Common myeloid progenitor, CD34-positive (primary cell): ENCODE results near the gene PIK3AP1.

Experiments
- CTCF ChIA-PET: fragments of 350-600 bp; sonication (Branson Sonifier 250); formaldehyde crosslinking; loops from one replicate; lab custom pipeline; 2021; ENCODE audit warnings: antibody characterized with exemption; lab: Charles Lee
- POLR2A ChIA-PET: fragments of 350-600 bp; sonication (Branson Sonifier 250); formaldehyde crosslinking; loops from one replicate; lab custom pipeline; 2021; ENCODE audit warnings: antibody characterized with exemption; lab: Charles Lee
- DNase-seq, 3 donors: peaks; one replicate each; pipeline versions ENCODE4 v3.0.0 to v3.0.0-alpha.2; 2013
- H3K27ac ChIP-seq, 2 experiments: 1 replicate in 1 of 2; 2 replicates in 1 of 2; pipeline ENCODE4 v1.7.0; 2013; ENCODE audit warnings: inconsistent platforms in 2 of 2, low read length in 2 of 2, mild to moderate bottlenecking in 2 of 2, low read depth in 1 of 2, moderate library complexity in 1 of 2; ENCODE audit not compliant: severe bottlenecking in 2 of 2, insufficient read depth in 1 of 2, poor library complexity in 1 of 2
- H3K27me3 ChIP-seq, 5 experiments: replicated peaks in 2 of 5; 1 replicate in 3 of 5; 2 replicates in 2 of 5; pipeline versions ENCODE4 v1.6.1 to v1.7.0; 2013; ENCODE audit warnings: low read length in 4 of 5, mild to moderate bottlenecking in 2 of 5, moderate library complexity in 2 of 5, inconsistent platforms in 1 of 5; ENCODE audit not compliant: insufficient read depth in 5 of 5, control insufficient read depth in 4 of 5
- H3K36me3 ChIP-seq, 4 experiments: 1 replicate in 2 of 4; 2 replicates in 2 of 4; pipeline versions ENCODE4 v1.6.1 to v1.7.0; 2013; ENCODE audit warnings: low read length in 3 of 4, control low read depth in 1 of 4, mild to moderate bottlenecking in 1 of 4; ENCODE audit not compliant: control insufficient read depth in 4 of 4, insufficient read depth in 4 of 4
- H3K4me1 ChIP-seq, 4 experiments: 1 replicate in 3 of 4; 2 replicates in 1 of 4; pipeline versions ENCODE4 v1.6.1 to v1.7.1; 2013; ENCODE audit warnings: low read length in 3 of 4, mild to moderate bottlenecking in 3 of 4, control low read depth in 1 of 4, inconsistent platforms in 1 of 4, moderate library complexity in 1 of 4; ENCODE audit not compliant: control insufficient read depth in 4 of 4, insufficient read depth in 4 of 4; ENCODE audit errors: control extremely low read depth in 1 of 4
- H3K4me3 ChIP-seq, 7 experiments: 1 replicate in 4 of 7; 2 replicates in 3 of 7; pipeline versions ENCODE4 v1.5.1 to v1.7.0; 2013; ENCODE audit warnings: mild to moderate bottlenecking in 7 of 7, low read length in 6 of 7, moderate library complexity in 6 of 7, inconsistent platforms in 2 of 7, low read depth in 2 of 7, control low read depth in 1 of 7; ENCODE audit not compliant: insufficient read depth in 4 of 7, control insufficient read depth in 1 of 7; ENCODE audit errors: extremely low read depth in 1 of 7
- H3K9me3 ChIP-seq, 5 experiments: 1 replicate in 4 of 5; 2 replicates in 1 of 5; pipeline versions ENCODE4 v1.6.1 to v1.7.1; 2013; ENCODE audit warnings: low read length in 4 of 5, mild to moderate bottlenecking in 2 of 5, inconsistent platforms in 1 of 5, low read depth in 1 of 5, moderate library complexity in 1 of 5; ENCODE audit not compliant: control insufficient read depth in 4 of 5, insufficient read depth in 2 of 5; ENCODE audit errors: control extremely low read depth in 1 of 5
- WGBS: methylation state at CpG from one replicate; pipeline ENCODE4 v1.1.5; 2013; ENCODE audit not compliant: insufficient coverage; 5-methylcytosine and 5-hydroxymethylcytosine counted together

The PIK3AP1 gene

DNA sequence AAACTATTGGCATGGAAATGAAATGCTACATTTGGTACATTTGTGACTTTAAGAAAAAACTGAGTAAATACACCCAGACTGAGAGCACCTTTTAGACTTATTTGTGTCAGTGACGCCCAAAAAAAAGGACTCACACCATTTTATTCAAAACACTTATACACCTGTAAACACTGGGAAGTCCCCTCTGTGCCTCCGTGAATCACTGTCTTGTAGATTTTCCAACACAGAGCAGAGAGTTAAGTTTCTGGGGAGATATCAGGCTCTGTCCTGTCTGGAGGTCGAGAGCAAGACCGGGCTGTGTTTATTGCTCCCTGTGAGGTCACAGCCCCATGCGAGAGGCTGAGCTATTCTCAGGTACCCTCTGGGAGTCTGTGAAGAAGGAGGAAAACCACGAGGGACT lies 72.8 kb downstream of the PIK3AP1 start:
- Histone ChIP-seq H3K27me3 (no peaks in the 10 kb centered on the region), H3K4me3 (no peak overlapping the region), H3K27ac (no peak overlapping the region), H3K36me3 (peaks cover 13 to 69% (median 38%) of the 10 kb centered on the region in 4 experiments), H3K9me3 (no peaks in the 10 kb centered on the region), H3K4me1 (peaks cover 8 to 43% (median 22%) of the 10 kb centered on the region in 4 experiments)
- DNase-seq, result no peak
- WGBS, result 79% methylated on average over 5 of the region's 6 CpGs
- ChIA-PET CTCF (interaction anchor here (0.5 to 2.3 kb wide), 4 partner anchors 57 to 563 kb away, joined by 3 to 7 read pairs (median 4); no protein-coding TSS in a partner anchor), POLR2A (no interaction called here)

DNA sequence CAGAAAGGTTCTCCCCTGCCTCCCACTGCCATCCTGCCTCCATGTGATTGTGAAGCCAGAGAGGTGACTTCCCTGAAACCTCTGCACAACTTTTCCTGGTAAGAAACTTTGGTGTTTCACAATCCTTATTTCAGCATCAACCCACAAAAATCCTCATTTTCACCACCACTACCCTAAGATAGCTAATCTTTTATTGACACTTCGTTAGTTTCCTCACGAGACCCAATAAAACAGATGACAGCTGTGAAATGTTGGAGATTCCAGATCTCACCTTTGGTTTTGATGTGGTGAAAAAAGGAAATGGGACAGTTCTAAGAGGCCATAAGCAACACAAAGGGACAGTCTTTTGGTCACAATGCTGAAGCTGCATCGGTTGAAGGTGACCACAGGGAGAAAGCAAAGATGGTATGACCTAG lies 73.6 kb downstream of the PIK3AP1 start:
- Histone ChIP-seq H3K4me3 (no peak overlapping the region), H3K4me1 (peaks cover 7 to 40% (median 16%) of the 10 kb centered on the region in 4 experiments), H3K36me3 (peaks cover 13 to 70% (median 38%) of the 10 kb centered on the region in 4 experiments), H3K27ac (no peak overlapping the region), H3K27me3 (no peaks in the 10 kb centered on the region), H3K9me3 (no peaks in the 10 kb centered on the region)
- 80% methylated on average over 1 of the region's 3 CpGs for WGBS
- DNase-seq, result no peak
- POLR2A ChIA-PET, result no interaction called here
- CTCF ChIA-PET, result interaction anchor here (0.5 to 2.3 kb wide), 7 partner anchors 10 to 564 kb away, joined by 3 to 7 read pairs (median 4); partner anchors contain the start of gene PIK3AP1

DNA sequence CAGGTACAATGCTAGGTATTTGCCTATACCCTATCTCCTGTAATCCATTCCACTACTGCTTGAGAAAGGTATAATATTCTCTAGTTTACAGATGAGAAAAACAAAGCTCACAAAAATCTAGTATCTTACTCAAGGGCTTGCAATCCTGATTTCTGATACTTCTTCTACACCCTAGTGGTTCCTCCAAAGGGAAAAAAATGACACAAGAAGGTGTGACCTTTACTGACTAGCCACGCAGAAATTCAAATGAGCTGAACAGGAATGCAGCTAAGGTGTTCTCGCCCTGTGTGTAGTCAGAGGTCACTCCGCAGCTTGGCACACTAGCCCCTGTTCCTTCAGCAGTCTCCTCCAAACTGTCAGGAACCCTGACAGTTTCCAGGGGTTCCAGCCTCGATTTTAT lies 74.0 kb downstream of the PIK3AP1 start:
- WGBS, result 96% methylated on average over 3 of the region's 4 CpGs
- CTCF ChIA-PET, result interaction anchor here (0.9 to 2.3 kb wide), 6 partner anchors 10 to 74 kb away, joined by 3 to 7 read pairs (median 4); partner anchors contain the start of gene PIK3AP1
- no peaks in the 10 kb centered on the region for H3K9me3 ChIP-seq
- no peak overlapping the region for H3K27ac ChIP-seq
- peaks cover 3 to 36% (median 11%) of the 10 kb centered on the region in 4 experiments for H3K4me1 ChIP-seq
- H3K36me3 ChIP-seq, result peaks cover 13 to 72% (median 39%) of the 10 kb centered on the region in 4 experiments
- no peak for DNase-seq
- POLR2A ChIA-PET, result no interaction called here
- H3K4me3 ChIP-seq, result no peak overlapping the region
- no peaks in the 10 kb centered on the region for H3K27me3 ChIP-seq

DNA sequence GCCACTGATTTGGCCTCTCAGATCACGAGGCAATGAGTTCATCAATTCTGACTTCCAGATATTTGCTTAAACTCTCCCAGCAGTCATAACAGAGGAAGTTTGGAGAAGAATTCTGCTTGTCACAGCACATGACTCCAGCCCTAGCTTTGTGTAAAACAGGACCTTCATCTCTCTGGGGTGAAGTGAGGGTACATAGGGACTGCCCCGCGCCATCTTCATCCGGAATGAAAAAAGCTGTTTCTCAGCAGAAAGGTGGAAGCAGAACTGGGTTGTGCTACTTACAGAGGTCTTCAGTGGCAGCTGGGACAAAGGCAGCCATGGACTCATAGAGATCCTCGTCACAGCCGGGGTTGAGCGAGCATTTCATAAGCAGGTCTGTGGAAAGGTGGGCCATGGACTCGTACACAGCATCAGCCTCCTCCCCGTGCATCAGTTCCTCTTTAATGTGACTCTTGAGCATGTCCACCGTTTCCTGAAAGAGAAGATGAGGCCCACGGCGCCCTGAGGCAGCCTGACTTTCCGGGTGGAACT lies 75.1 kb downstream of the PIK3AP1 start:
- DNase-seq, result no peak
- Histone ChIP-seq H3K9me3 (no peaks in the 10 kb centered on the region), H3K36me3 (peaks cover 10 to 67% (median 34%) of the 10 kb centered on the region in 4 experiments), H3K27me3 (no peaks in the 10 kb centered on the region), H3K4me3 (no peak overlapping the region), H3K27ac (no peak overlapping the region), H3K4me1 (peaks cover 0 to 30% (median 3%) of the 10 kb centered on the region in 4 experiments)
- WGBS, result 88% methylated on average over 13 of the region's 13 CpGs
- ChIA-PET CTCF (interaction anchor here (0.8 to 1.5 kb wide), 3 partner anchors 9 to 72 kb away, joined by 3 read pairs; no protein-coding TSS in a partner anchor), POLR2A (no interaction called here)

DNA sequence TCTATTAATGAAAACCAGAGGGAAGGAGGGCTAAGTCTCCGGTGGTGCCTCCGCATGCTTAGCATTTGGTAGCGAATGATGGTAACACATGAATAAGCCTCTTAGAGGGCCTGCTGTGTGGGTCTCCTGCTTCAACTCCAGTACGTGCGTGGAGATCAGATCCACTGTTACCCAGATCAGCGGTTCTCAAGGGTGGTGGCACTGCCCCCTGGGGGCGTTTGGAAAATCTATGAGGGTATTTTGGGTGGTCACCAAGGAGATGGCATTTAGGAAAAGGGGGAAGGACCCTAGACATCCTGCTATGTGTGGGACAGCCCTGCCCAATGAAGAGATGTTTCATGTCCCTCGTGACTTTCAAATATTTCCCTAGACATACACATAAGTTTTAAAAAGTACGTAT lies 76.4 kb downstream of the PIK3AP1 start:
- no peak for DNase-seq
- peaks cover 10 to 69% (median 30%) of the 10 kb centered on the region in 4 experiments for H3K36me3 ChIP-seq
- WGBS, result 92% methylated on average over 4 of the region's 9 CpGs
- no peak overlapping the region for H3K4me3 ChIP-seq
- H3K27me3 ChIP-seq, result no peaks in the 10 kb centered on the region
- no peak overlapping the region for H3K27ac ChIP-seq
- CTCF ChIA-PET, result interaction anchor here (0.7 to 6.2 kb wide), 20 partner anchors 8 to 382 kb away, joined by 3 to 55 read pairs (median 4); partner anchors contain the start of gene PIK3AP1
- POLR2A ChIA-PET, result no interaction called here
- H3K4me1 ChIP-seq, result peaks cover 0 to 30% (median 2%) of the 10 kb centered on the region in 4 experiments
- H3K9me3 ChIP-seq, result no peaks in the 10 kb centered on the region

DNA sequence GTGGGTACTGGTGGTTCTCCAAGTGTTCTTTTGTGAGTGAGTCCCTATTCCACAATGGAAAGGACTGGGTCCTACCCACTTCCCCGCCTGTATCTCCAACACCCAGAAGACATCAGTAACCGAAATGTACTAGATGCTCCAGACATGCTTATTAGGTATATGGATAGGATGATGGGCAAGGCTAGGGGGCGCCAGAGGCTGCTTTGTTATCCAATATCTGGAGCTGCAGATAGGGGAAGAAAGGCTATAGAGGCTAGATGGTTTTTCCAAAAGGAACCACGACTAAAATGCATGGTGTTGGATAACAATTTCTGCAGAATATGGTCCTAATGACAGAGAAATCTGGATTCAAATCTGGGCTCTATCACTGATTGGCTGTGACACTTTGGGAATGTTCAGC lies 77.3 kb downstream of the PIK3AP1 start:
- ChIA-PET CTCF (interaction anchor here (0.7 to 6.2 kb wide), 31 partner anchors 9 to 383 kb away, joined by 3 to 55 read pairs (median 3); partner anchors contain the start of gene PIK3AP1), POLR2A (no interaction called here)
- H3K4me3 ChIP-seq, result no peak overlapping the region
- WGBS, result 6% methylated on average over 2 of the region's 4 CpGs
- DNase-seq, result peak; percentile 83 to 91 (median 87)
- peaks cover 0 to 27% (median 2%) of the 10 kb centered on the region in 4 experiments for H3K4me1 ChIP-seq
- H3K27ac ChIP-seq, result no peak overlapping the region
- H3K36me3 ChIP-seq, result peaks cover 7 to 69% (median 30%) of the 10 kb centered on the region in 4 experiments
- H3K9me3 ChIP-seq, result peaks cover 0 to 3% (median 0%) of the 10 kb centered on the region in 5 experiments
- no peaks in the 10 kb centered on the region for H3K27me3 ChIP-seq

DNA sequence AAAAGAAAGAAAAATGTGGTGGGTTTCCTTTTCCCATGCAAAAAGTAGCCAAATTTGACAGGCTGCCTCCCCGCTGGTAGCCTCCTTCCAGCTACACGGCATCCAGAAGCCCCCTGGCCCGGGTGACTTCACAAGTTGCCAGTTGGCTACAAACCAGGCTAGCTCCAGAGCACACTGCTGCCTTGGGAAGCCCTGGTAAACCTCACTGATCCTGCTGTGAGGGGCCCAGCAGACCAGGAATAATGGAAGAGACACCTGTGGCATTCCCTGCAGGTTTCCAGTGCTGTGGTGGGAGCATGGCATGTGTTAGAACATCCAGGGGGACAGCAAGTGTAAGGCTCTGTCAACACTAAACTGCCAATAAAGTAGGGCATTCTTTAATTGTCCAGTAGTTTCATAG lies 77.8 kb downstream of the PIK3AP1 start:
- POLR2A ChIA-PET, result no interaction called here
- no peak overlapping the region for H3K27ac ChIP-seq
- no peak overlapping the region for H3K4me3 ChIP-seq
- no peak for DNase-seq
- peaks cover 0 to 22% (median 2%) of the 10 kb centered on the region in 4 experiments for H3K4me1 ChIP-seq
- peaks cover 4 to 69% (median 28%) of the 10 kb centered on the region in 4 experiments for H3K36me3 ChIP-seq
- 94% methylated on average over 3 of the region's 3 CpGs for WGBS
- CTCF ChIA-PET, result interaction anchor here (1.0 to 6.2 kb wide), 24 partner anchors 9 to 592 kb away, joined by 3 to 55 read pairs (median 4); partner anchors contain the start of gene PIK3AP1
- peaks cover 0 to 3% (median 0%) of the 10 kb centered on the region in 5 experiments for H3K9me3 ChIP-seq
- no peaks in the 10 kb centered on the region for H3K27me3 ChIP-seq
